ENCODE data around the gene TPPP2.

Gene TPPP2

DNA sequence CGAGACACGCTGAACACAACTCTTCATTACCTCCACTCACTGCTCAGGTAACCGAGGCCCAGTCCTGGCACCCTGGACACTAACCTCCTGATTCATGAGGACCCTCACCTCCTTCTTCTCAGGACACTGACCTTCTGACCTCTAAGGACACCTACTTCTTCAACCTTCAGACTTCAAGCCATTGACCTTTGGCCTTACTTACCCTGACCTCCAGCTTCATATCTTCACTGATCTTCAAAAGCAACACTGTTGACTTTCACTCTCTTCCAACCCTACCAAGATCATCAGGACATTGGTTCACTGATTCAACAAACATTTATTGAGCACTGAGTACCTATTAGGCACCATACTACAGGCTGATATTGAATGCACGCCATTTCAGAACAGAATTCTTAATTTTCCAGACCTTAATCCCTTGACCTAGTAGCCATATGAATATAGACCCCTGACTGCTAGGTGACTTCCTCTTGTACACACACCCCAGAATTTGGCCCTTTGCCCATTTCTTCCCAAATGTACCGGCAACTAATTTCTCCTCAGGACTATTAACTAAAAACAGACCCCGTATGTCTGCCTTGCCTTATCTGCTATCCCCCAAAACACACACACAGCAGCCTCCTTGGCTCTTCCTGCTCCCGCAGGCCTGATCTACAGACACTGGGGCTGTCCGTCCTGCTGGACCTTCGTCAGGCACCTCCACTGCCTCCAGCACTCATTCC is 45.9 kb downstream of the TPPP2 start:
- DNase-seq (ENCODE audit: low read depth in 1 of 2, low spot score in 1 of 2): no peak

DNA sequence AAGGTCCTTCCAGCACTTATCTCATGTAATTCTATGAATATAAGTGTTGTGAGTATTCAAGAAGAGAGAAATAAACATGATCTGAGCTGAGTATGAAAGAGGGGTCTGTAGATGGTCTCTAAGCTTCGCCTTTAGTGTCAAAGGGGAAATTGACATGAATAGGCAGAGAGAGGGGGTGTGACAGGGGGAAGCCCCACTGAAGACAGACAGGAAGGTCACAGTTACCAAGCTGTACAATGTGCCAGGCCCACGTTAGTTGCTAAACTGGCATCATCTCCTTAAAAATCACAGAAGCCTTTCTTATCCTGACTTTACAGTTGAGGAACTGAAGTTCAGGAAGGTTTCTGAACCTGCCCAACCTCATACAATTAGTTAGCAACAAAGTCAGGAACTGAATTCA is 47.7 kb downstream of the TPPP2 start:
- no peak for DNase-seq (ENCODE audit: low read depth in 1 of 2, low spot score in 1 of 2)

DNA sequence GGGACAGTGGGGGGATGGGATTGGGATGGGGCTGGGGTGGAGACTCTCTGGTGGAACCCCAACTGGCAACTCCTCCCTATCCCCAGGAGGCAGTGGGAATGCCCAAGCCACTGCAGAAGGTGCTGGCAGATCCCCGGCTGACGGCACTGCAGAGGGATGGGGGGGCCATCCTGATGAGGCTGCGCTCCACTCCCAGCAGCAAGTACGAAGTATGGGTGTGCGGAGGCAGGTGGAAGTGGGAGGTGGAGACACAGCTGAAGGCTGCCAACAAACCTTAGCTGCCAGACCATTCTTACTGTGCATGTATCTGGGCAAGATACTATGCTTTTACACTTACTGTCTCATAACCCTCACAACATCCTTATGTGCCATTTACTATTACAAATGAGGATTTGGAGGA is 48.3 kb downstream of the TPPP2 start:
- no peak for DNase-seq (ENCODE audit: low read depth in 1 of 2, low spot score in 1 of 2)

DNA sequence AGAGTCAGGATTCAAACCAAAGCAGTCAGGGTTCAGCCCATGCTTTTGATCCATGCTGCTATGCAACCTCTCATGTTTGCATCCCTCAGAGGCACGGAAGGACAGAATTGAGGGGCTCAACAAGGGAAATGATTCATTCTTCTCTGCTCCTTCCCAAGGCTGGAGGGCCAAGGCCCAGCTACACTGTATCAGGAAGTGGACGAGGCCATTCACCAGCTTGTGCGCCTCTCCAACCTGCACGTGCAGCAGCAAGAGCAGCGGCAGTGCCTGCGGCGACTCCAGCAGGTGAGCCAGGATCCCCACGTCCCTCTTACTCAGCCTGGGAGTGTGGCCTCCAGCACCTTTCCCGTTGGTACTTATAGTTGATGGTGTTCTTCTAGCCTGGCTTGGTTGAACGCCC is 48.7 kb downstream of the TPPP2 start:
- DNase-seq (ENCODE audit: low read depth in 1 of 2, low spot score in 1 of 2): no peak

DNA sequence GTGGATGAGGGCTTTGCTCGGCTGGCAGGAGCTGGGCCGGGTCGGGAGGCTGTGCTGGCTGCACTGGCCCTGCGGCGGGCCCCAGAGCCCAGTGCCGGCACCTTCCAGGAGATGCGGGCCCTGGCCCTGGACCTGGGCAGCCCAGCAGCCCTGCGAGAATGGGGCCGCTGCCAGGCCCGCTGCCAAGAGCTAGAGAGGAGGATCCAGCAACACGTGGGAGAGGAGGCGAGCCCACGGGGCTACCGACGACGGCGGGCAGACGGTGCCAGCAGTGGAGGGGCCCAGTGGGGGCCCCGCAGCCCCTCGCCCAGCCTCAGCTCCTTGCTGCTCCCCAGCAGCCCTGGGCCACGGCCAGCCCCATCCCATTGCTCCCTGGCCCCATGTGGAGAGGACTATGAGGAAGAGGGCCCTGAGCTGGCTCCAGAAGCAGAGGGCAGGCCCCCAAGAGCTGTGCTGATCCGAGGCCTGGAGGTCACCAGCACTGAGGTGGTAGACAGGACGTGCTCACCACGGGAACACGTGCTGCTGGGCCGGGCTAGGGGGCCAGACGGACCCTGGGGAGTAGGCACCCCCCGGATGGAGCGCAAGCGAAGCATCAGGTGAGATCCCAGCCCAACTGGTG is 51.6 kb downstream of the TPPP2 start:
- DNase-seq (ENCODE audit: low read depth in 1 of 2, low spot score in 1 of 2): no peak
